ENCODE results near the gene ZCCHC2. TPM values are rescaled to one million over a fixed set of nuclear protein-coding genes. Genes with fewer than 3 reads are reported as not detected.

ZCCHC2 gene
- total RNA-seq, 2 donors from 2014 or later, result 14.4 to 16.9 TPM

GRCh38 chr18:62487161-62487560, 35.7 kb upstream of the ZCCHC2 start:
- H3K4me3 Mint-ChIP-seq, result no peak overlapping the region
- peaks cover 10% of the 10 kb centered on the region for H3K27me3 Mint-ChIP-seq (ENCODE audit: insufficient read depth)
- Histone ChIP-seq H3K27me3 (ENCODE audit: control insufficient read depth, insufficient read depth, low read length, poor library complexity, severe bottlenecking) (peaks cover 31% of the 10 kb centered on the region), H3K9ac (ENCODE audit: extremely low read depth, low read length, poor library complexity, severe bottlenecking) (no peak overlapping the region), H3K36me3 (ENCODE audit: control insufficient read depth, insufficient read depth, low read length) (no peaks in the 10 kb centered on the region), H3K27ac (ENCODE audit: low read depth, low read length) (no peak overlapping the region), H3K9me3 (ENCODE audit: control insufficient read depth, low read length) (no peaks in the 10 kb centered on the region), H3K4me3 (ENCODE audit: low read length) (no peak overlapping the region), H3K4me1 (ENCODE audit: control insufficient read depth, insufficient read depth, low read length) (peaks cover 3% of the 10 kb centered on the region)
- H3K4me1 Mint-ChIP-seq, result peaks cover 13% of the 10 kb centered on the region
- no peak for DNase-seq
- H3K9me3 Mint-ChIP-seq, result no peaks in the 10 kb centered on the region
- no peaks in the 10 kb centered on the region for H3K36me3 Mint-ChIP-seq (ENCODE audit: low read depth)
- 89 to 93% methylated on average over 4 to 5 of the region's 5 CpGs for WGBS, 2 experiments (ENCODE audit: insufficient coverage in 1 of 2, insufficient read length in 1 of 2)
- H3K27ac Mint-ChIP-seq, result no peak overlapping the region
- TF ChIP-seq, protein P1, sequence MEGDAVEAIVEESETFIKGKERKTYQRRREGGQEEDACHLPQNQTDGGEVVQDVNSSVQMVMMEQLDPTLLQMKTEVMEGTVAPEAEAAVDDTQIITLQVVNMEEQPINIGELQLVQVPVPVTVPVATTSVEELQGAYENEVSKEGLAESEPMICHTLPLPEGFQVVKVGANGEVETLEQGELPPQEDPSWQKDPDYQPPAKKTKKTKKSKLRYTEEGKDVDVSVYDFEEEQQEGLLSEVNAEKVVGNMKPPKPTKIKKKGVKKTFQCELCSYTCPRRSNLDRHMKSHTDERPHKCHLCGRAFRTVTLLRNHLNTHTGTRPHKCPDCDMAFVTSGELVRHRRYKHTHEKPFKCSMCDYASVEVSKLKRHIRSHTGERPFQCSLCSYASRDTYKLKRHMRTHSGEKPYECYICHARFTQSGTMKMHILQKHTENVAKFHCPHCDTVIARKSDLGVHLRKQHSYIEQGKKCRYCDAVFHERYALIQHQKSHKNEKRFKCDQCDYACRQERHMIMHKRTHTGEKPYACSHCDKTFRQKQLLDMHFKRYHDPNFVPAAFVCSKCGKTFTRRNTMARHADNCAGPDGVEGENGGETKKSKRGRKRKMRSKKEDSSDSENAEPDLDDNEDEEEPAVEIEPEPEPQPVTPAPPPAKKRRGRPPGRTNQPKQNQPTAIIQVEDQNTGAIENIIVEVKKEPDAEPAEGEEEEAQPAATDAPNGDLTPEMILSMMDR (conservative IDR thresholded peaks at IDR 0.05), result no peak

DNA sequence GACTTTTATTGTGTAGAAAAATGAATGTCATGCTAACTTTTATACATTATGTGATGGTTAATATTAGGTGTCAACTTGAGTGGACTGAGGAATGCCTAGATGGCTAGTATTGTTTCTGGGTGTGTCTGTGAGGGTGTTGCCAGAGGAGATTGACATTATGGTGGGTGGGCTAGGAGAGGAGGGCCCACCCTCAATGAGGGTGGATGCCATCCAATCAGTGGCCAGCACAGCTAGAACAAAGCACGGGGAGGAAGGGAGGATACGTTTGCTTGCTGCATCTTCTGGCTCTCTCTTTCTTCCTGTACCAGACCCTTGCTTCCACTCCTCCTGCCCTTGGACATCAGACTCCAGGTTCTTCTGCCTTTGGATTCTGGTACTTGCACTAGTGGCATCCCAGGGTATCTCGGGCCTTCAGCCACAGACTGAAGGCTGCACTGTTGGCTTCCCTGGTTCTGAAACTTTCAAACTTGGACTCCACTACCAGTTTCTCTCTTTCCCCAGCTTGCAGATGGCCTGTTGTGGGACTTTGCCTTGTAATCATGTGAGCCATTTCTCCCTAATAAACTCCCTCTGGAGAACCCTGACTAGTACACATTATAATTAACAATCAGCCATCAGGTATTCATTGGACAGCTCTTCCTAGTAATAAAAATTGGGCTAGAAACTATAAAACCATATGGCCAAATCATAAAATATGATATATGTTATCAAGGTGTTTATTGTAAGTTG, 31.7 kb upstream of the ZCCHC2 start:
- Mint-ChIP-seq H3K36me3 (ENCODE audit: low read depth) (no peaks in the 10 kb centered on the region), H3K27ac (no peak overlapping the region), H3K4me1 (peaks cover 12% of the 10 kb centered on the region), H3K27me3 (ENCODE audit: insufficient read depth) (peaks cover 32% of the 10 kb centered on the region), H3K4me3 (no peak overlapping the region), H3K9me3 (no peaks in the 10 kb centered on the region)
- TF ChIP-seq, protein P1 (conservative IDR thresholded peaks at IDR 0.05), result no peak
- Histone ChIP-seq H3K27ac (ENCODE audit: low read depth, low read length) (no peak overlapping the region), H3K4me1 (ENCODE audit: control insufficient read depth, insufficient read depth, low read length) (no peaks in the 10 kb centered on the region), H3K4me3 (ENCODE audit: low read length) (no peak overlapping the region), H3K27me3 (ENCODE audit: control insufficient read depth, insufficient read depth, low read length, poor library complexity, severe bottlenecking) (peaks cover 47% of the 10 kb centered on the region), H3K9me3 (ENCODE audit: control insufficient read depth, low read length) (no peaks in the 10 kb centered on the region), H3K9ac (ENCODE audit: extremely low read depth, low read length, poor library complexity, severe bottlenecking) (no peak overlapping the region), H3K36me3 (ENCODE audit: control insufficient read depth, insufficient read depth, low read length) (no peaks in the 10 kb centered on the region)
- WGBS, 2 experiments (ENCODE audit: insufficient coverage in 1 of 2, insufficient read length in 1 of 2), result 82 to 100% methylated on average over 1 to 3 of the region's 3 CpGs
- DNase-seq, result no peak

- Histone ChIP-seq H3K4me1 (ENCODE audit: control insufficient read depth, insufficient read depth, low read length) (no peaks in the 10 kb centered on the region), H3K27me3 (ENCODE audit: control insufficient read depth, insufficient read depth, low read length, poor library complexity, severe bottlenecking) (peaks cover 61% of the 10 kb centered on the region), H3K36me3 (ENCODE audit: control insufficient read depth, insufficient read depth, low read length) (no peaks in the 10 kb centered on the region), H3K4me3 (ENCODE audit: low read length) (no peak overlapping the region), H3K9me3 (ENCODE audit: control insufficient read depth, low read length) (no peaks in the 10 kb centered on the region), H3K9ac (ENCODE audit: extremely low read depth, low read length, poor library complexity, severe bottlenecking) (no peak overlapping the region), H3K27ac (ENCODE audit: low read depth, low read length) (no peak overlapping the region)
- 95 to 97% methylated on average over 12 to 17 of the region's 17 CpGs for WGBS, 2 experiments (ENCODE audit: insufficient coverage in 1 of 2, insufficient read length in 1 of 2)
- no peak for DNase-seq
- Mint-ChIP-seq H3K27me3 (ENCODE audit: insufficient read depth) (peaks cover 40% of the 10 kb centered on the region), H3K4me3 (no peak overlapping the region), H3K36me3 (ENCODE audit: low read depth) (no peaks in the 10 kb centered on the region), H3K27ac (no peak overlapping the region), H3K9me3 (no peaks in the 10 kb centered on the region), H3K4me1 (peaks cover 7% of the 10 kb centered on the region)
- TF ChIP-seq, protein P1 (conservative IDR thresholded peaks at IDR 0.05), result no peak
Observed at GRCh38 chr18:62493033-62493862, 29.6 kb upstream of the ZCCHC2 start.

Measured in endodermal cell (in vitro differentiated cells).